ENCODE measurements around the gene VGF.

VGF gene

GRCh38 chr7:101151908-101152651 lies 13.3 kb downstream of the VGF start:
- H3K9ac ChIP-seq = no peak overlapping the region
- H3K27me3 ChIP-seq (ENCODE audit: insufficient read depth, low read depth) = peaks cover 55% of the 10 kb centered on the region
- no peaks in the 10 kb centered on the region for H3K79me2 ChIP-seq (ENCODE audit: insufficient read depth, low read depth)
- no peak overlapping the region for H3K27ac ChIP-seq
- no peak overlapping the region for H2AFZ ChIP-seq (ENCODE audit: low read depth)
- H3K4me1 ChIP-seq (ENCODE audit: low read depth, poor library complexity, severe bottlenecking) = no peaks in the 10 kb centered on the region
- H3K4me3 ChIP-seq (IDR thresholded peaks at IDR 0.05; ENCODE audit: insufficient read depth, low read depth, low read length) = no peak overlapping the region
- no peaks in the 10 kb centered on the region for H4K20me1 ChIP-seq (ENCODE audit: insufficient read depth)
- no peak overlapping the region for H3K4me2 ChIP-seq
- H3K36me3 ChIP-seq (ENCODE audit: insufficient read depth) = no peaks in the 10 kb centered on the region
- TF ChIP-seq, protein P1, sequence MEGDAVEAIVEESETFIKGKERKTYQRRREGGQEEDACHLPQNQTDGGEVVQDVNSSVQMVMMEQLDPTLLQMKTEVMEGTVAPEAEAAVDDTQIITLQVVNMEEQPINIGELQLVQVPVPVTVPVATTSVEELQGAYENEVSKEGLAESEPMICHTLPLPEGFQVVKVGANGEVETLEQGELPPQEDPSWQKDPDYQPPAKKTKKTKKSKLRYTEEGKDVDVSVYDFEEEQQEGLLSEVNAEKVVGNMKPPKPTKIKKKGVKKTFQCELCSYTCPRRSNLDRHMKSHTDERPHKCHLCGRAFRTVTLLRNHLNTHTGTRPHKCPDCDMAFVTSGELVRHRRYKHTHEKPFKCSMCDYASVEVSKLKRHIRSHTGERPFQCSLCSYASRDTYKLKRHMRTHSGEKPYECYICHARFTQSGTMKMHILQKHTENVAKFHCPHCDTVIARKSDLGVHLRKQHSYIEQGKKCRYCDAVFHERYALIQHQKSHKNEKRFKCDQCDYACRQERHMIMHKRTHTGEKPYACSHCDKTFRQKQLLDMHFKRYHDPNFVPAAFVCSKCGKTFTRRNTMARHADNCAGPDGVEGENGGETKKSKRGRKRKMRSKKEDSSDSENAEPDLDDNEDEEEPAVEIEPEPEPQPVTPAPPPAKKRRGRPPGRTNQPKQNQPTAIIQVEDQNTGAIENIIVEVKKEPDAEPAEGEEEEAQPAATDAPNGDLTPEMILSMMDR (conservative IDR thresholded peaks at IDR 0.05; ENCODE audit: low read depth, low read length) = no peak

GRCh38 chr7:101140746-101141382 lies 24.5 kb downstream of the VGF start:
- Histone ChIP-seq H3K27me3 (ENCODE audit: insufficient read depth, low read depth) (peaks cover 76% of the 10 kb centered on the region), H4K20me1 (ENCODE audit: insufficient read depth) (no peaks in the 10 kb centered on the region), H3K9ac (no peak overlapping the region), H3K27ac (no peak overlapping the region), H2AFZ (ENCODE audit: low read depth) (no peak overlapping the region), H3K36me3 (ENCODE audit: insufficient read depth) (no peaks in the 10 kb centered on the region), H3K4me2 (no peak overlapping the region), H3K4me3 (IDR thresholded peaks at IDR 0.05; ENCODE audit: insufficient read depth, low read depth, low read length) (no peak overlapping the region), H3K4me1 (ENCODE audit: low read depth, poor library complexity, severe bottlenecking) (peaks cover 10% of the 10 kb centered on the region), H3K79me2 (ENCODE audit: insufficient read depth, low read depth) (no peaks in the 10 kb centered on the region)
- TF ChIP-seq, protein P1 (conservative IDR thresholded peaks at IDR 0.05; ENCODE audit: low read depth, low read length) = no peak

- H4K20me1 ChIP-seq (ENCODE audit: insufficient read depth) = no peaks in the 10 kb centered on the region
- H3K9ac ChIP-seq = no peak overlapping the region
- H2AFZ ChIP-seq (ENCODE audit: low read depth) = no peak overlapping the region
- TF ChIP-seq, protein P1 (conservative IDR thresholded peaks at IDR 0.05; ENCODE audit: low read depth, low read length) = no peak
- H3K27ac ChIP-seq = no peak overlapping the region
- H3K36me3 ChIP-seq (ENCODE audit: insufficient read depth) = no peaks in the 10 kb centered on the region
- peaks cover 76% of the 10 kb centered on the region for H3K27me3 ChIP-seq (ENCODE audit: insufficient read depth, low read depth)
- no peaks in the 10 kb centered on the region for H3K79me2 ChIP-seq (ENCODE audit: insufficient read depth, low read depth)
- H3K4me1 ChIP-seq (ENCODE audit: low read depth, poor library complexity, severe bottlenecking) = peaks cover 10% of the 10 kb centered on the region
- no peak overlapping the region for H3K4me2 ChIP-seq
- no peak overlapping the region for H3K4me3 ChIP-seq (IDR thresholded peaks at IDR 0.05; ENCODE audit: insufficient read depth, low read depth, low read length)
Observed at GRCh38 chr7:101140339-101140699, 25.1 kb downstream of the VGF start.

- H3K79me2 ChIP-seq (ENCODE audit: insufficient read depth, low read depth) = no peaks in the 10 kb centered on the region
- TF ChIP-seq, protein P1 (conservative IDR thresholded peaks at IDR 0.05; ENCODE audit: low read depth, low read length) = peak; percentile 85
- H2AFZ ChIP-seq (ENCODE audit: low read depth) = no peak overlapping the region
- peaks cover 87% of the 10 kb centered on the region for H3K27me3 ChIP-seq (ENCODE audit: insufficient read depth, low read depth)
- H4K20me1 ChIP-seq (ENCODE audit: insufficient read depth) = no peaks in the 10 kb centered on the region
- no peak overlapping the region; the same call in 1 of the 2 replicates for H3K4me2 ChIP-seq
- H3K36me3 ChIP-seq (ENCODE audit: insufficient read depth) = no peaks in the 10 kb centered on the region
- no peak overlapping the region for H3K4me3 ChIP-seq (IDR thresholded peaks at IDR 0.05; ENCODE audit: insufficient read depth, low read depth, low read length)
- H3K9ac ChIP-seq = no peak overlapping the region
- peaks cover 4% of the 10 kb centered on the region for H3K4me1 ChIP-seq (ENCODE audit: low read depth, poor library complexity, severe bottlenecking)
- no peak overlapping the region for H3K27ac ChIP-seq
Observed at GRCh38 chr7:101138213-101138870, 27.0 kb downstream of the VGF start.
